ENCODE data around the gene ANKRD55. TPM values are rescaled to one million over a fixed set of nuclear protein-coding genes. Genes with fewer than 3 reads are reported as not detected.
"Not testable (repeated sequence)": the region's sequence is repeated elsewhere in the genome, so short reads cannot be mapped to it uniquely, and the experiment has no call there.

The ANKRD55 gene
- total RNA-seq, 1 donor from 2014 or later: not detected

GRCh38 chr5:56207537-56207936, 25.6 kb downstream of the ANKRD55 start:
- Mint-ChIP-seq H3K36me3 (ENCODE audit: low read depth) (no peaks in the 10 kb centered on the region), H3K4me3 (ENCODE audit: unreplicated experiment) (no peak overlapping the region), H3K4me1 (ENCODE audit: low read depth) (peaks cover 29% of the 10 kb centered on the region), H3K27ac (ENCODE audit: unreplicated experiment) (no peak overlapping the region), H3K27me3 (ENCODE audit: low read depth) (no peaks in the 10 kb centered on the region), H3K9me3 (ENCODE audit: low read depth) (peaks cover 4% of the 10 kb centered on the region)
- TF ChIP-seq CTCF (IDR thresholded peaks at IDR 0.05): no peak
- no peak for DNase-seq (ENCODE audit: low spot score)

- Mint-ChIP-seq H3K9me3 (ENCODE audit: low read depth) (peaks cover 3% of the 10 kb centered on the region), H3K36me3 (ENCODE audit: low read depth) (no peaks in the 10 kb centered on the region), H3K27ac (ENCODE audit: unreplicated experiment) (no peak overlapping the region), H3K4me3 (ENCODE audit: unreplicated experiment) (no peak overlapping the region), H3K4me1 (ENCODE audit: low read depth) (peaks cover 23% of the 10 kb centered on the region), H3K27me3 (ENCODE audit: low read depth) (no peaks in the 10 kb centered on the region)
- no peak for TF ChIP-seq CTCF (IDR thresholded peaks at IDR 0.05)
- DNase-seq (ENCODE audit: low spot score): no peak
These were observed 26.8 kb downstream of the ANKRD55 start for GRCh38 chr5:56206126-56206910.

GRCh38 chr5:56203936-56204335, 29.2 kb downstream of the ANKRD55 start:
- H3K9me3 Mint-ChIP-seq (ENCODE audit: low read depth); DNase-seq (ENCODE audit: low spot score); H3K4me3 Mint-ChIP-seq (ENCODE audit: unreplicated experiment); H3K27ac Mint-ChIP-seq (ENCODE audit: unreplicated experiment); H3K36me3 Mint-ChIP-seq (ENCODE audit: low read depth); H3K27me3 Mint-ChIP-seq (ENCODE audit: low read depth): not testable (repeated sequence)
- peaks cover 20% of the 10 kb centered on the region for H3K4me1 Mint-ChIP-seq (ENCODE audit: low read depth)

- H3K4me3 Mint-ChIP-seq (ENCODE audit: unreplicated experiment): no peak overlapping the region
- no peak for TF ChIP-seq CTCF (IDR thresholded peaks at IDR 0.05)
- peaks cover 2% of the 10 kb centered on the region for H3K9me3 Mint-ChIP-seq (ENCODE audit: low read depth)
- no peak overlapping the region for H3K27ac Mint-ChIP-seq (ENCODE audit: unreplicated experiment)
- no peaks in the 10 kb centered on the region for H3K27me3 Mint-ChIP-seq (ENCODE audit: low read depth)
- no peaks in the 10 kb centered on the region for H3K36me3 Mint-ChIP-seq (ENCODE audit: low read depth)
- H3K4me1 Mint-ChIP-seq (ENCODE audit: low read depth): peaks cover 20% of the 10 kb centered on the region
- no peak for DNase-seq (ENCODE audit: low spot score)
These were observed 30.6 kb downstream of the ANKRD55 start for GRCh38 chr5:56202483-56202882.

GRCh38 chr5:56201762-56202261, 31.3 kb downstream of the ANKRD55 start:
- DNase-seq (ENCODE audit: low spot score); H3K4me3 Mint-ChIP-seq (ENCODE audit: unreplicated experiment); H3K9me3 Mint-ChIP-seq (ENCODE audit: low read depth); H3K36me3 Mint-ChIP-seq (ENCODE audit: low read depth); H3K27ac Mint-ChIP-seq (ENCODE audit: unreplicated experiment); H3K27me3 Mint-ChIP-seq (ENCODE audit: low read depth): not testable (repeated sequence)
- H3K4me1 Mint-ChIP-seq (ENCODE audit: low read depth): peaks cover 20% of the 10 kb centered on the region

- no peak for DNase-seq (ENCODE audit: low spot score)
- Mint-ChIP-seq H3K27ac (ENCODE audit: unreplicated experiment) (no peak overlapping the region), H3K9me3 (ENCODE audit: low read depth) (peaks cover 2% of the 10 kb centered on the region), H3K36me3 (ENCODE audit: low read depth) (no peaks in the 10 kb centered on the region), H3K27me3 (ENCODE audit: low read depth) (no peaks in the 10 kb centered on the region), H3K4me1 (ENCODE audit: low read depth) (peaks cover 21% of the 10 kb centered on the region), H3K4me3 (ENCODE audit: unreplicated experiment) (no peak overlapping the region)
- TF ChIP-seq CTCF (IDR thresholded peaks at IDR 0.05): peak; percentile 93
These were observed 32.0 kb downstream of the ANKRD55 start for GRCh38 chr5:56200971-56201666.
